A673 (cell line): ENCODE data around the gene HOMEZ. TPM values are rescaled to one million over a fixed set of nuclear protein-coding genes. Genes with fewer than 3 reads are reported as not detected.

Experiments
- BruUV-seq: library from RNA; stranded (reverse); fragments of 400-500 nt; replicated peaks from 2 replicates; lab custom pipeline; 2021; lab: Mats Ljungman, UMichigan
- CTCF ChIA-PET: fragments of 300-600 bp; sonication (Branson Sonifier 250); formaldehyde crosslinking; loops from one replicate; lab custom pipeline; 2022; ENCODE audit warnings: antibody characterized with exemption; lab: Charles Lee
- POLR2A ChIA-PET: fragments of 300-600 bp; sonication (Branson Sonifier 250); formaldehyde crosslinking; loops from one replicate; lab custom pipeline; 2022; ENCODE audit warnings: antibody characterized with exemption; ENCODE audit not compliant: low non-redundant PET; lab: Charles Lee
- DNase-seq: peaks from one replicate; pipeline ENCODE4 v3.0.0-alpha.2; 2015; ENCODE audit warnings: low spot score
- H3K27ac ChIP-seq: fragments of 200-600 bp; sonication (generic); 2 replicates; pipeline ENCODE4 v1.5.1; 2016; ENCODE audit warnings: mixed run types, low read depth, mild to moderate bottlenecking, mixed read lengths, antibody characterized with exemption, low read length; ENCODE audit not compliant: poor library complexity, severe bottlenecking
- H3K27me3 ChIP-seq: fragments of 200-600 bp; sonication (generic); replicated peaks from 2 replicates; pipeline ENCODE4 v1.6.1; 2017; ENCODE audit warnings: mixed run types, low read depth, mild to moderate bottlenecking, mixed read lengths, antibody characterized with exemption, low read length; ENCODE audit not compliant: insufficient read depth, poor library complexity
- H3K36me3 ChIP-seq: fragments of 200-600 bp; sonication (generic); 2 replicates; pipeline ENCODE4 v1.6.1; 2016; ENCODE audit warnings: mixed run types, mild to moderate bottlenecking, mixed read lengths, antibody characterized with exemption, low read length; ENCODE audit not compliant: insufficient read depth, poor library complexity, severe bottlenecking
- H3K4me1 ChIP-seq: fragments of 200-600 bp; sonication (generic); 2 replicates; pipeline ENCODE4 v1.6.1; 2017; ENCODE audit warnings: mixed run types, mild to moderate bottlenecking, mixed read lengths, antibody characterized with exemption, low read length; ENCODE audit not compliant: insufficient read depth, poor library complexity, severe bottlenecking
- H3K4me3 ChIP-seq: fragments of 200-600 bp; sonication (generic); 2 replicates; pipeline ENCODE4 v1.5.1; 2016; ENCODE audit warnings: low read depth, mixed run types, mild to moderate bottlenecking, mixed read lengths, low read length; ENCODE audit not compliant: poor library complexity, severe bottlenecking
- H3K9me3 ChIP-seq: fragments of 200-600 bp; sonication (generic); 2 replicates; pipeline ENCODE4 v1.6.1; 2016; ENCODE audit warnings: mixed run types, low read depth, mild to moderate bottlenecking, mixed read lengths, antibody characterized with exemption, low read length; ENCODE audit not compliant: poor library complexity, severe bottlenecking
- CTCF ChIP-seq: fragments of 300-800, 200-600 bp; sonication (generic); conservative IDR thresholded peaks from 2 replicates; pipeline ENCODE4 v1.5.1; 2017; ENCODE audit warnings: low read depth, mild to moderate bottlenecking, antibody characterized with exemption, low read length, moderate library complexity, mixed read lengths
- EZH2 ChIP-seq: fragments of 200-600 bp; sonication (generic); IDR thresholded peaks from 2 replicates; pipeline ENCODE4 v1.6.1; 2017; ENCODE audit warnings: borderline replicate concordance, low read depth, mild to moderate bottlenecking, mixed read lengths, antibody characterized with exemption, low read length; ENCODE audit not compliant: poor library complexity, severe bottlenecking
- intact Hi-C: fragments of 100-400 bp; cut with micrococcal nuclease; formaldehyde crosslinking; loops from one replicate; pipeline ENCODE4 v1.10.0; 2022; ENCODE audit not compliant: unreplicated experiment
- total RNA-seq: library from RNA; stranded (reverse); gene quantifications from 2 replicates; pipeline ENCODE4 v1.2.3, GENCODE V29; 2021

The HOMEZ gene
- total RNA-seq, 1 experiment from 2014 or later, result 6.3 TPM

- intact Hi-C loops, result loop anchor here (10.0 kb wide), 1 partner anchor 171 kb away; no protein-coding TSS in a partner anchor
- H3K36me3 ChIP-seq, result peaks cover 3% of the 10 kb centered on the region
- ChIA-PET POLR2A (no interaction called here), CTCF (interaction anchor here (0.6 to 0.7 kb wide), 3 partner anchors 10 to 117 kb away, joined by 3 to 5 read pairs (median 4); partner anchors contain the start of genes BCL2L2 and HOMEZ)
- no peak for DNase-seq
- BruUV-seq, result no TSS peak
- no peak overlapping the region for H3K27ac ChIP-seq
- H3K4me3 ChIP-seq, result no peak overlapping the region
- H3K4me1 ChIP-seq, result peaks cover 22% of the 10 kb centered on the region
- H3K9me3 ChIP-seq, result no peaks in the 10 kb centered on the region
- no peaks in the 10 kb centered on the region for H3K27me3 ChIP-seq
- TF ChIP-seq EZH2, result no peak
- TF ChIP-seq CTCF, result no peak
Observed at GRCh38 chr14:23296012-23296777, 10.3 kb upstream of the HOMEZ start.

- DNase-seq, result peak; percentile 81
- Histone ChIP-seq H3K9me3 (no peaks in the 10 kb centered on the region), H3K27me3 (no peaks in the 10 kb centered on the region), H3K36me3 (peaks cover 3% of the 10 kb centered on the region), H3K4me1 (peaks cover 14% of the 10 kb centered on the region), H3K27ac (no peak overlapping the region), H3K4me3 (no peak overlapping the region)
- ChIA-PET CTCF (interaction anchor here (0.7 to 1.0 kb wide), 2 partner anchors 9 to 66 kb away, joined by 3 read pairs; partner anchors contain the start of gene HOMEZ), POLR2A (no interaction called here)
- no TSS peak for BruUV-seq
- intact Hi-C loops, result loop anchor here (10.0 kb wide), 1 partner anchor 170 kb away; no protein-coding TSS in a partner anchor
- no peak for TF ChIP-seq EZH2
- peak; percentile 93 for TF ChIP-seq CTCF
Observed at GRCh38 chr14:23294734-23295561, 9.0 kb upstream of the HOMEZ start.

- TF ChIP-seq CTCF (no peak), EZH2 (no peak)
- ChIA-PET POLR2A (no interaction called here), CTCF (interaction anchor here (1.0 to 1.2 kb wide), 2 partner anchors 166 to 218 kb away, joined by 3 to 8 read pairs; no protein-coding TSS in a partner anchor)
- Histone ChIP-seq H3K4me1 (peaks cover 6% of the 10 kb centered on the region), H3K27me3 (no peaks in the 10 kb centered on the region), H3K4me3 (peak overlapping the region; percentile 98), H3K27ac (peak overlapping the region; percentile 78), H3K9me3 (no peaks in the 10 kb centered on the region), H3K36me3 (no peaks in the 10 kb centered on the region)
- intact Hi-C loops, result no loop called here
- BruUV-seq, result no TSS peak
- no peak for DNase-seq
Observed at GRCh38 chr14:23286902-23287479, 1.1 kb upstream of the HOMEZ start.
